HPDE6-E6E7 (cell line): Measurements from ENCODE around the gene CFHR3.
"Not testable (repeated sequence)": the region's sequence is repeated elsewhere in the genome, so short reads cannot be mapped to it uniquely, and the experiment has no call there.

ENCODE experiments used
- DNase-seq: peaks from one replicate; pipeline ENCODE4 v3.0.0; 2011; ENCODE audit warnings: missing footprints; ENCODE audit errors: extremely low spot score

The CFHR3 gene

DNA sequence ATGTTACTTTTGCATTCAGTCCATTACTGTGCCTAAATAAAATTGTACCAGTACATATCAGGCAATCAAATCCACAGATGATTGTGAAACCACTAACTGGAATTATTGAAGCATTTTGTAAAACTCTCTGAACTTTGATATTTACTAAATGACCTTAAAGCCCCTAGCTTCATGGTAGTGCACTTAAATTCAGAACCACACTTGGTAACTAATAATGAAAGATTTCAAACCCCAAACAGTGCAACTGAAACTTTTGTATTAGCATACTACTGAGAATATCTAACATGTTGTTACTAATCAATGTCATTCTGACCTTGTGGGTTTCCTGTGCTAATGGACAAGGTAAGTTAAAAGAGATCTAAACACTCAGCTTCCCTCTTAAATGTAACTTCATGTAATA, at the start of gene CFHR3:
Gene CFHR3 (plus strand): TSS at position 238 of the 400 bp plus-strand sequence. CDS start 47 bp downstream, at position 285.
- no peak for DNase-seq

DNA sequence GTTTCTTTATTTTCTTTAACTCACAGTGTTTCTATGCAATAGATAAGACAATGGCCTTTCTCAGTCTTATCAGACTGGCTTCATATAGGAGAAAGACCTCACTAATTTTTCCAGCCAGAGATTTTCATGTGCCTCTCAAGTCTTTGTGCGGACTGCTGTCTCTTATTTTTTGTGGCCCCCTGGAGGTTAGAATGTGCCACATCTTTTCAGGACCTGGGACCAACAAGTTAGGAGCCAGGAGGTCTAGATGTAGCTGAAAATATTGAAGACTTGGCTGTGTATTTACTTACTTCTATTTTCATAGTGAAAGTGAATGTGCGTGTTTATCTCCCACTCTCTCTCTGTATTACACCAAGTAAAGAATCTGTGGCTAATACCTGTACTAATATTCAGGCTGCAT, 42.1 kb upstream of the CFHR3 start:
- no peak for DNase-seq

DNA sequence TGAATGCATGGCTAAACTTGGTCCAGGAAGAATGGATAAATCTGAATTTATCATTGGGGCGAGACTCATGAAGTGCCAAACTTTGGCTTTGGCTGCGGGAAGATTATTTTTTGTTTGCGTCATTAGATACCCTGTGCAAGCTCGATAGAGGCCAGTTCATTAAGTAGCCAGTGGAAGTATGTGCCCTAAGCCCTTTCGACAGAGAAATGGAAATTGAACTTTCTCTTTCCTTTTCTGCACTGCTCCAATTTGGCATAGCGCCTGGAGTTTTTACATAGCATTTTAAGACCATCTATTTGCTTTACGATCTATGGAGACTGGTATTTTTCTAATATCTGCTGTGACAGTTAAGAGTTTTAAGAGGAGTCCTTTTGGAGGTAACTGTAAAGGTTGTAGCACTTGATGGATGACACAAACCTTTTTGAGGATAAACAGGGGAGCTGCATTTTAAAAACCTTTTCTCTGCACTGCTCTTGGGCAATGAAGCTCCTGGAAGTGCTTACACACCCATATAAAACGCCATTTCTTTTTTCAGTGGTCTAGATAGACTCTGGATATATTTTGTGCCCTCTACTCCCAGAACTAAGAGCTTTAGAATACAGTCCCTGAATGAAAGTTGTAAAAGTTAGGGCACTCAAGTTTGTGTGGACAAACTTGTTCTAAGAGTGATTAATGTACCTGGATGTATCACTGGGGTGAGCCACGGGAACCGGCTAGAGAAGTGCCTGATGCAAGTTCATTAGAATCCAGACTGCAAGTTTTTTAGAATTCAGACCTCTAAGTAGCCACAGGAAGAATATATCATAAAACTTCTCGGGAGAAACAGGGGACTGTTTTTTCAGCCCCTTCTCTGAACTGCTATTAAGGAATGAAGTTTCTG, 41.3 kb upstream of the CFHR3 start:
- DNase-seq: no peak

DNA sequence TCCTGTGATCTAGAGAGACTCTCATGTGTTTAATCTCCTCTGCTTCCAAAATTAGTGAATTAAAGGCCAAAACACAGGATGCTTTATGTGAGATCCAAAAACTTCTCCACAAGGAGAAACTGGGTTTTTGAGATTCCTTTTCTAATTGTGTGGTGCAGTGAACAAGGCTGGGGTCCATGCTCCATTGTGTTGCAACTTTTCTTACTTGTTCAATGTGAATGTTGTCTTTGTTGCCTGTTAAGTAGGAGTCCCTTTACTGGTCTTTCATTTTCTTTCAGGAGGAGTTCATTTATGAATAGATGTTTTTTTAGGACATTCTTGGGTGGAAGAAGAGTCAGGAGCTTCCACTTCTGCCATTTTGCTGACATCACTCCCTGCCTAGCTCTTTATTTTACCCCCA, 40.6 kb upstream of the CFHR3 start:
- DNase-seq: no peak

DNA sequence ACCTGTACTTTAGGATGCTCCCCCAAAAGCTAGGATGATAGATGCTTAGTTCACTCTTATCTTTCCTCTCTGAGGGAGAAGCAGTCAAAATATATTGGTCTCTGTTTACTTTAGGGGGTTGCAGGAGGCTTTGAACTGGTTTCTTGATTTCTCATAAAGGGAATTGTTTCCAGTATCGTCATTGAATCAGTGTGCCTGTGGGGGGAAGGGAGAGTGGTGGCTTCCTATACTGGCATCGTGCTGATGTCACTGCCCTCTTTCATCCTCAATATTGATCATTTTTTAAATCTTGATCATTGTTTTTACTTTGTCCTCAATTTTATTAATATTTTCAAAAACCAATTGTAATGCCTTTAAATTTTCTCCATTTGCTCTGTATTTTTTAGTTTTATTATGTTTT, 40.2 kb upstream of the CFHR3 start:
- DNase-seq: no peak

DNA sequence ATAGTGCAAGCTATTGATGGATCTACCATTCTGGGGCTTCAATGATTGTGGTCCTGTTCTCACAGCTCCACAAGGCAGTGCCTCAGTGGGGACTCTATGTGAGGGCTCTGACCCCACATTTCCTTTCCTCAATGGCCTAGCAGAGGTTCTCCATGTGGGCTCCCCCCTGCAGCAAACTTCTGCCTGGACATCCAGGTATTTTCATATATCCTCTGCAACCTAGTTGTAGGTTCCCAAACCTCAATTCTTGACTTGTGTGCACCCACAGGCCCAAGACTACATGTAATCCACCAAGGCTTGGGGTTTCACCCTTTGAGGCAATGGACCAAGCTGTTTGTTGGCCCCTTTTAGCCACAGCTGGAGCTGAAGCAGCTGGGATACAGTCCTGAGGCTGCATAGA, 35.9 kb upstream of the CFHR3 start:
- DNase-seq: no peak

DNA sequence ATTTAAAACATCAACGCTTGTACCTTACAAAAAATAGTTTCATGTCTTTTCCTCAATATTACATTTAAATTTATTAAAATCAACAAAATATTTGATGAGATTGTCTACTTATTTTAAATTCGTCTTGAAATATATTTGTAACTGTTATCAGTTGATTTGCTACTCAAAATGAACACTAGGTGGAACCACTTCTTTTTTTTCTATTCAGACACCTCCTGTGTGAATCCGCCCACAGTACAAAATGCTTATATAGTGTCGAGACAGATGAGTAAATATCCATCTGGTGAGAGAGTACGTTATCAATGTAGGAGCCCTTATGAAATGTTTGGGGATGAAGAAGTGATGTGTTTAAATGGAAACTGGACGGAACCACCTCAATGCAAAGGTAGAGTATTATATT, 31.4 kb upstream of the CFHR3 start:
- not testable (repeated sequence) for DNase-seq

DNA sequence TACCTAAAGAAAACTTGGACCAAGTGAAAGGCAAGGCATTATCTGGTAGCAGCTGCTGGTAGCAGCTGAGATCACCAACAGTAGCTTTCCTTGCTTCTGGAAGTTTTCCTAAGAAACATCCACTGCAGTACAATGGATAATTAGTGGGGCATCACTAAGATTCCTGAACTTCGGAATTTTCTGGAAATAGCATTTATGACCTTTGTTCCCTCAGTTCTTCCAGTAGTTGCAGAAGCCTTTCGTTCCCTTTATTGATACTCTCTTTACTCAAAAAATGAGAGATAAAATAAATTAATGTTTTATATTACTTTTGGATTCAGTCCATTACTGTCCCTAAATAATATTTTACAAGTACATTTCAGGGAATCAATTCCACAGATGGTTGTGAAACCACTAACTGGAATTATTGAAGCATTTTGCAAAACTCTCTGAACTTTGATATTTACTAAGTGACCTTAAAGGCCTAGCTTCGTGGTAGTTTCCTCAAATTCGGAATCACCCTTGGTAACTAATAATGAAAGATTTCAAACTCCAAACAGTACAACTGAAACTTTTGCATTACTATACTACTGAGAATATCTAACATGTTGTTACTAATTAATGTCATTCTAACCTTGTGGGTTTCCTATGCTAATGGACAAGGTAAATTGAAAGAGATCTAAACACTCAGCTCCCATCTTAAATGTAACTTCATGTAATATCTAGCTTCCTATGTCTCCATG, 9.5 kb upstream of the CFHR3 start:
- not testable (repeated sequence) for DNase-seq

DNA sequence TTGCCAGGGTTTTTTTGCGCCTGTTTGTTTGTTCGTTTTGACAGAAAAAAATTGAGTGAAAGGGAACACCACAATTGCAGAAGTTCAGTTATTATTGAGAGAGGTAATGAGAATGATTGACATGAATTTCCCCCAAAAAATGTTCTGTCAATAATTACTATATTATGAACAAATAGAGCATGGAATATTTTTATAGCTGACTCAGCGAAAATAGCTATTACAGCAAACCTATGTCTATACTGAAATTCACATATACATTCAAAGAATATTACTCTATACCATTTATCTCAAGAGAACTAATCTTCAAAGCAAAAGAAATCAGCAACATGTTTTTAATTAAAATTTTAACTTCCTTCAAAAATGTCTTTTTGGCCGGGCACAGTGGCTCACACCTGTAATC, 4.8 kb upstream of the CFHR3 start:
- DNase-seq: not testable (repeated sequence)

DNA sequence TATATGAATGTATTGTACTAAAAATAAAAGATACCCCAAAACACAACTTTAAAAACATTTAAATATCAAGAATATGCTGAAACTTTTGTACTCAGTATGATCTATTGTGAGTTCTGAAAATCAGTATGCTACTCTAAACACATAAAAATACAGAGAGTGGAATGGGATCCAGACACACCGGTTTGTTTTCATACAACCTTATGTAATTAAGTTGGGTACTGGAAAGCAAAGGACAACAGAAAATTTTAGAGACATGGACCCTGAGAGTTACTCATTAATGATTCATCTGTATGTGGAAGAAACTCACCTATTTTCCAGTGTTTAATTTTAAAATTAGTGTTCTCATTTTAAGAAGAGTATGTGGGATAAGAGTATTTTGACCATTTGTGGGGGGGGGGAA, 927 bp upstream of the CFHR3 start:
- no peak for DNase-seq

DNA sequence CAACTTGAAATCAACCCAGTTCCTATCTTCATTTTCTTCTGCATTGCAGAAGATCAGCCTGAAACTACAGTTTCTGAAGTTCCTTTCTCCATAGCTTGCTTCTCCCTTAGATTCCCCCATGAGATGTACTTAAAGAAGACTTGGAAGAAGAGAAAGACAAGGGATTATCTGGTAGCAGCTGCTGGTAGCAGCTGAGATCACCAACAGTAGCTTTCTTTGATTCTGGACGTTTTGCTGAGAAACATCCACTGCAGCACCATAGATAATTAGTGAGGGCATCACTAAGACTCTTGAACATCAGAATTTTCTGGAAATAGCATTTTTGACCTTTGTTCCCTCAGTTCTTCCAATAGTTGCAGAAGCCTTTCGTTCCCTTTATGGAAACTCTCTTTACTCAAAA, 465 bp upstream of the CFHR3 start:
- DNase-seq: no peak

DNA sequence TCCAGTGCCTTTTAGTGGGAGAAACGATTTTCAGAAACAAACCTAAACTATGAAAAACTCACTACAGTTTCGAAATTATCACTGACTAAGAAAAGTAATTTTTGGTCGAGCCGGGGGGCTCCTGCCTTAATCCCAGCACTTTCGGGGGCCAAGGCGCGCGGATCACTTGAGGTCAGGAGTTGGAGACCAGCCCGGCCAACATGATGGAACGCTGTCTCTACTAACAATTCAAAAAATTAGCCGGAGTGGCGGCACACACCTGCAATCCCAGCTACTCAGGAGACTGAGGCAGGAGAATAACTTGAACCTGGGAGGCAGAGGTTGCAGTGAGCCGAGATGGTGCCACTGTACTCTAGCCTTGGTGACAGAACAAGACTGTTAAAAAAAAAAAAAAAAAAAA, 3.0 kb downstream of the CFHR3 start:
- no peak for DNase-seq

DNA sequence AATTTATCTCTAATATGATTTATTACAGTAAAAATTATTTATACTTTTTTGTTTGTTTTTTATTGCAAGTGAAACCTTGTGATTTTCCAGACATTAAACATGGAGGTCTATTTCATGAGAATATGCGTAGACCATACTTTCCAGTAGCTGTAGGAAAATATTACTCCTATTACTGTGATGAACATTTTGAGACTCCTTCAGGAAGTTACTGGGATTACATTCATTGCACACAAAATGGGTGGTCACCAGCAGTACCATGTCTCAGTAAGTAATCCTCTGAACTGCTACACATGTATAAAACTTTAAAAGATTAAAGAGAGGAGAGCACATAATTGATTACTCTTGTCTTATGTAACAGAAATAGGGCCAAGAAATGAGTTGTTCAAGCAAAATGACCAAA, 4.5 kb downstream of the CFHR3 start:
- no peak for DNase-seq

DNA sequence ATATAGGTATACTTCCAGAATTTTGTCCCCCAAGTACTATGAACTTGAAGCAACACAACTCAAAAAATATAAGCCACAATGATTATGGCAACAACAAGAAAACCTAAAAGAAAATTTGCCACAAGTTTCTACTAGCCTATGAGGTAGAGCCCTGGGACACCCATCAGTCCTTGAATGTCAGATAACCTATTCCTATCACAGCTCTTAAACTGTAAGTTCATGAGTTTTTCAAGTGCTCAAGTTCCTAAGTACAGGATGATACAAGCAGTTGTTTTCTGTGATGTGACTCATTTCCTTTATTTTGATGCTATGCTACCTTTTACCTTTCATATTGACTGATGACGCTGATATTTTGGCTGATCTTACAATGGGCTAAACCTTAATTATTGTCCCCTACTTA, 16.6 kb downstream of the CFHR3 start:
- not testable (repeated sequence) for DNase-seq

DNA sequence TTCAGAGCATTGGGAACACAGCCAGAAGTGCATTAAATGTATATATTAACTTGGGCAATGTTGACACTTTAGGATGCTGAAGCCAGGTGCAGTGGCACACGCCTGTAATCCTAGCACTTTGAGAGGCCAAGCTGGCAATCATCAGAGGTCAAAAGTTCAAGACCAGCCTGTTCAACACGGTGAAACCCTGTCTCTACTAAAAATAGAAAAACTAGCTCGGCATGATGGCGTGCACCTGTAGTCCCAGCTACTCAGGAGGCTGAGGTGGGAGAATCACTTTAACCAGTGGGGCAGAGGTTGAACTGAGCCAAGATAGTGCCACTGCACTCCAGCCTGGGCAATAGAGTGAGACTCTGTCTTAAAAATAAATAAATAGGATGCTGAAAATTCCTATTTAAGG, 19.5 kb downstream of the CFHR3 start:
- not testable (repeated sequence) for DNase-seq

DNA sequence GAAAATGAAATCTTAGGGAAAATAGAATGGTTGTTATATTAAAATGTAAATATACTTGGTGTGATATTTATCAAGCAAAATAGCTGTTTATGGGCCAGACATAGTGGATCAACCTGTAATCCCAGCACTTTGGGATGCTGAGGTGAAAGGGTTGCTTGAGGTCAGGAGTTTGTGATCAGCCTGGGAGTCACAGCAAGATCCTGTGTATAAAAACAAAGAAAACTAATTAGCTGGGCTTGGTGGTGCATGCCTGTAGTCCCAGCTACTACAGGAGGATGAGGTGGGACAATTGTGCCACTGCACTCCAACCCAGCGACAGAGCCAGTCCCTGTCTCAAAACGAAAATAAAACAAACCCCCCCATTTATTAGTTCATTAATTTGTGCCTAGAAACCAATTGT, 23.3 kb downstream of the CFHR3 start:
- DNase-seq: no peak

DNA sequence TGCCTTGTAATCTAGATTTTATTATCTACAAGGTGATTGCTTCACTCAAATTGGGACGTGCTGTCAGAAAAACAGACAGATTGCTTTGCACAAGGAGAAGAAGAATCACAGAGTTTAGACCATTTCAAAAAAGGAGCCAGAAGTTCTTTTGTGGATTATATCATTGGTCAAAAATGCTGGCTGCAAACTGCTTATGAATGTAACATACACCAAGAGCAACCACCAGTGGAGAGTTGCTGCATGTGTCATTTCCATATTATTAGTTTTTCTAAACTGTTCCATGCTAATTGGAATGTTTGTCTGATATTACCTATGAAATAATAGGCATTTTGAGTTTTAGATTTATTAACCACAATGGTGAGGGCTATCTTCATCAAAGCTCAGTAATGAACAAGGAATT, 27.3 kb downstream of the CFHR3 start:
- not testable (repeated sequence) for DNase-seq

DNA sequence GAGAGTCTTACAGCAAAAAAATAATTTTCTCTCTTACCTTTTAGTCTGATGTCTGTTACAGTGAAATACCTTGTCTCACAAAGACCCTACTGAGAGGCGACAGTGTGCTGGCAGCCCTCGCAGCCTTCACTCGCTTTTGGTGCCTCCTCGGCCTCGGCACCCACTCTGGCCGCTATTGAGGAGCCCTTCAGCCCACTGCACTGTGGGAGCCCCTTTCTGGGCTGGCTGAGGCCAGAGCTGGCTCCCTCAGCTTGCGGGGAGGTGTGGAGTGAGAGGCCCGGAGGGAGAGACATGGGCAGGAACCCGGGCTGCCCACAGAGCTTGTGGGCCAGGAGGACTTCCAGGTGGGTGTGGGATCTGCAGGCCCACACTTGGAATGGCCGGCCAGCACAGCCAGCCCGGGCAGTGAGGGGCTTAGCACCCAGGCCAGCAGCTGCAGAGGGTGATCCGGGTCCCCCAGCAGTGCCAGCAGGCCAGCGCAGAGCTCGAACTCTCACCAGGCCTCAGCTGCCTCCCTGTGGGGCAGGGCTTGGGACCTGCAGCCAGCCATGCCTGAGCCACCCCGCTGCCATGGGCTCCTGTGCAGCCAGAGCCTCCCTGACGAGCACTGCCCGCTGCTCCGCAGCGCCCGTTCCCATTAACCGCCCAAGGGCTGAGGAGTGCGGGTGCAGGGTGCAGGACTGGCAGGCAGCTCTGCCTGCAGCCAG, 34.0 kb downstream of the CFHR3 start:
- DNase-seq: no peak

DNA sequence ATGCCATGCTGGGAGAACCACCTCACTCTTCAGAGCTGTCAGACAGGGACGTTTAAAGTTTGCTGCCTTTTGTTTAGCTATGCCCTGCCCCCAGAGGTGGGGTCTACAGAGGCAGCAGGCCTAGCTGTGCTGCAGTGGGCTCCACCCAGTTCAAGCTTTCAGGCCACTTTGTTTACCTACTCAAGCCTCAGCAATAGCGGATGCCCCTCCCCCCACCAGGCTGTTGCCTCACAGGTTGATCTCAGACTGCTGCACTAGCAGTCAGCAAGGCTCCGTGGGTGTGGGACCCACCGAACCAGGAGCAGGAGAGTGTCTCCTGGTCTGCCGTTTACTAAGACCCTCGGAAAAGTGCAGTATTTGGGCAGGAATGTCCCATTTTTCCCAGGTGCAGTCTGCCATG, 42.8 kb downstream of the CFHR3 start:
- DNase-seq: not testable (repeated sequence)

DNA sequence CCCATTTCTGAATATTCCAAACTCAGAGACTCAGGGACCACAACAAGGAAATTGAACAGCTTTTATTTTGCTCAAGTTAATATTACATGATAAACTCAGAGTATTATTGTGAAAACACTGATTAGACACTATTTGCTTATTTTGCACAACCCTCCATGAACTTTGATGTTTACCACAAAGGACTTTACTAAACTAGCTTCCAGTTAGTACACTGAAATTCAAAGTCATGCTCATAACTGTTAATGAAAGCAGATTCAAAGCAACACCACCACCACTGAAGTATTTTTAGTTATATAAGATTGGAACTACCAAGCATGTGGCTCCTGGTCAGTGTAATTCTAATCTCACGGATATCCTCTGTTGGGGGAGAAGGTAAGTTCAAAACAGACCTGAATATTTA, 44.9 kb downstream of the CFHR3 start, which contains the start of gene CFHR1:
Gene CFHR1 (plus strand): TSS at position 201 of the 400 bp plus-strand sequence. CDS start 114 bp downstream, at position 315.
- not testable (repeated sequence) for DNase-seq

DNA sequence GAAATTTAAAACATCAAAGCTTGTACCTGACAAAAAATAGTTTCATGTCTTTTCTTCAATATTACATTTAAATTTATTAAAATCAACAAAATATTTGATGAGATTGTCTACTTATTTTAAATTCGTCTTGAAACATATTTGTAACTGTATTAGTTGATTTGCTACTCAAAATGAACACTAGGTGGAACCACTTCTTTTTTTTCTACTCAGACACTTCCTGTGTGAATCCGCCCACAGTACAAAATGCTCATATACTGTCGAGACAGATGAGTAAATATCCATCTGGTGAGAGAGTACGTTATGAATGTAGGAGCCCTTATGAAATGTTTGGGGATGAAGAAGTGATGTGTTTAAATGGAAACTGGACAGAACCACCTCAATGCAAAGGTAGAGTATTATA, 53.2 kb downstream of the CFHR3 start:
- not testable (repeated sequence) for DNase-seq
